UCSD-AML1 (cell line): ENCODE results near the gene HNRNPC.
"Not testable (repeated sequence)": the region's sequence is repeated elsewhere in the genome, so short reads cannot be mapped to it uniquely, and the experiment has no call there.

Source experiments
- DNase-seq: peaks from one replicate; lab custom pipeline; 2025; ENCODE audit not compliant: unreplicated experiment; lab: John Stamatoyannopoulos, UW

The HNRNPC gene

DNA sequence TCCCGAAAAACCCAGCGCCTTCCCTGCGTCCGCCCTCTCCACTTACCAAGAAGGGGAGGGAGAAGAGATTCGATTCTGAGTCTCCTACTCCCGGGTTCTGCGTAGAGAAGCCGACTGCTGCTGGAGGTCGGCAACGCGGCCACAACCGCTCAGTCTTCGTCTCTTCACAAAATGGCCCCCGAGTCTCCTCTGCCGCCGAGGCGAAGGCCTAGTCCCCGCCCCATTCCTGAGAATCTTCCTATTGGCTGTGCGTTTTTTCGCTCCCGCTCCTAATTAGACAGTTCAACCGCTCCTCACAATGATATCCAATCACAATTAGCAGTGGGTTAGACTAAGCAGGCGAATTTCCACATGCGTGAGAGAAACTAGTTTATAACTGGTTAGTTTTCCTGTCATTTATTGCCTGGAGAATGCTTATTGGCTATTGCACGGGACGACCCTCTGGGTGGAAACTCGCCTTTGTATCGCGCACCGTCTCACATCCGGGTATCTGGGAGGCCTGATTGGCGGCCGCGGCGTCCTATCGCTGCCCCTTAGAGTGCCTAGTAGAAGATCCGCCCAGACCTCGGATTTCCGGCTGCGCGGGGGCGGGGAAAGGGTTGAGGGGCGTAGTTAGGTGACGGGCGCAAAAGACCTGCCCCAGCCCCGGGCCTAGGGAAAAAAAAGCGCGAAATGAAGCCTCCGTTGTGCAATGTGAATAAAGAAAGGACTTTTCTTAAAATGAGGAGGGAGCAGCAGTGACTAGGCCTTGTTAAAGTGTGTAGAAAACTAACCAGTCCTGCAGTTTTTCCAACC, at the start of gene HNRNPC:
Gene HNRNPC (minus strand): TSS at position 191 of the 795 bp plus-strand sequence. CDS start 35,249 bp downstream, outside the sequence.
- DNase-seq = peak; percentile 100

DNA sequence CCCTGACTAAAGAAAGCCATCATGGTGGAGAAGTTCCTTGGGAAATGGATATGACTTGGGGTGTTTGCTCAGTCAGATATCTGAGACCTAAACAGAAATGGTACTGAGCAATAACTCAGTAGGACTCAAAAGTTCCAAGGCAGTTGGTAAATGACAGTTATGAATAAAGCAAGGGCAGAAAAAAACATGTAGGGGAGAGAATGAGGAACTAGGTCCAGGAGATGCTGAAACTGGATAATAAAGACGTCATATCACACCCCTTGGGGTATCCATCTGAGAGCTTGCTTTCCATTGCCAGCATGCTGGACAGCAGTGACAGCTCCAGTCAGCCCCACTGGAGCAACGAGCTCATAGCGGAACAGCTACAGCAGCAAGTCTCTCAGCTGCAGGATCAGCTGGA, 48.2 kb upstream of the HNRNPC start:
- no peak for DNase-seq

DNA sequence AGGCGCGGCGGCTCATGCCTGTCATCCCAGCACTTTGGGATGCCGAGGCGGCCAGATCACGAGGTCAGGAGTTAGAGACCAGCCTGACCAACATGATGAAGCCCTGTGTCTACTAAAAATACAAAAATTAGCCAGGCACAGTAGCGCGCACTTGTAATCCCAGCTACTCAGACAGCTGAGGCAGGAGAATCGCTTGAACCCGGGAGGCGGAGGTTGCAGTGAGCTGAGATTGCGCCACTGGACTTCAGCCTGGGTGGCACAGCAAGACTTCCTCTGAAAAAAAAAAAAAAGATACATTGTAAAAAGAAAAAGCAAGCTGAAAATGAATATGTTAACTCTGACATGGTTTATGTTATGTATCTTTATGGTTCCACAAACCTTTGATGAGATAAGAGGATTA, 44.3 kb upstream of the HNRNPC start:
- DNase-seq = no peak

DNA sequence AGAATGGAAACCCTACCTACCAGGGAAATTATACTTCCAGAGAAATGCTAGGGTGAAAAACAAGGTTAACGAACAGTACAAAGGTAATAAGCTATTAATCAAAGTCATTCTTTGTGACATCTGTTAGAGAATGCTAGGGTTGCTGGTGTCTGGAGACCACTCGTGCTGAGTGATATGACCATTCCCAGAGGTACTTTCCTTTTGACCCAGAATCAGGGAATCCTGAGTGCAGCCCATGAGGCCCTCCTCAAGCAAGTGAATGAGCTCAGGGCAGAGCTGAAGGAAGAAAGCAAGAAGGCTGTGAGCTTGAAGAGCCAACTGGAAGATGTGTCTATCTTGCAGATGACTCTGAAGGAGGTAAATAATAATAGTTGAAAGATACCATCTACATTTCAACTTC, 42.4 kb upstream of the HNRNPC start:
- no peak for DNase-seq

DNA sequence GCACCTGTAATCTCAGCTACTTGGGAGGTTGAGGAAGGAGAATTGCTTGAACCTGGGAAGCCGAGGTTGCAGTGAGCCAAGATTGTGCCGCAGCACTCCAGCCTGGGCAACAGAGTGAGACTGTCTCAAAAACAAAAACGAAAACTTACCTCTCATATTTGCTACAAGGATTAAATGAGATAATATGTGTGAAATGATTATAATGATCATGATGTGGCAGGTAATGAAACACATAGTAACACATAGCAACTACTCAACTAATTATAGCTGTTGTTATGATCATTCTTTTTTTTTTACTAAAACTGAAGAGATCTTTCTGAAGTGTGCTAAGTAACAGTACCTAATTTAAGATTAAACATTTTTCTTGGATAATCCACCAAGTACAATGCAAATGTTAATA, 40.7 kb upstream of the HNRNPC start:
- no peak for DNase-seq

DNA sequence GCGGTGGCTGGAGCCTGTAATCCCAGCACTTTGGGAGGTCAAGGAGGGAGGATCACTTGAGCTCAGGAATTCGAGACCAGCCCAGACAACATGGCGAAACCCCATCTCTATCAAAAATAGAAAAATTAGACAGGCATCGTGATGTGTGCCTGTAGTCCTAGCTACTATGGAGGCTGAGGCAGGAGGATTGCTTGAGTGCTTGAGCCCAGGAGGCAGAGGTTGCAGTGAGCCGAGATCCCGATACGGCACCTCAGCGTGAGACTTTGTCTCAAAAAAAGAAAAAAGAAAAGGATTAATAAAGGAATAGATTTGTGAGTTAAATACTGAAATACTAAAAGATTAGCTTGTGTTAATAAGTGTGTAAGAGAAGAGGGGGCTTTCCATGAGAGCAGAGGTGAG, 40.0 kb upstream of the HNRNPC start:
- no peak for DNase-seq

DNA sequence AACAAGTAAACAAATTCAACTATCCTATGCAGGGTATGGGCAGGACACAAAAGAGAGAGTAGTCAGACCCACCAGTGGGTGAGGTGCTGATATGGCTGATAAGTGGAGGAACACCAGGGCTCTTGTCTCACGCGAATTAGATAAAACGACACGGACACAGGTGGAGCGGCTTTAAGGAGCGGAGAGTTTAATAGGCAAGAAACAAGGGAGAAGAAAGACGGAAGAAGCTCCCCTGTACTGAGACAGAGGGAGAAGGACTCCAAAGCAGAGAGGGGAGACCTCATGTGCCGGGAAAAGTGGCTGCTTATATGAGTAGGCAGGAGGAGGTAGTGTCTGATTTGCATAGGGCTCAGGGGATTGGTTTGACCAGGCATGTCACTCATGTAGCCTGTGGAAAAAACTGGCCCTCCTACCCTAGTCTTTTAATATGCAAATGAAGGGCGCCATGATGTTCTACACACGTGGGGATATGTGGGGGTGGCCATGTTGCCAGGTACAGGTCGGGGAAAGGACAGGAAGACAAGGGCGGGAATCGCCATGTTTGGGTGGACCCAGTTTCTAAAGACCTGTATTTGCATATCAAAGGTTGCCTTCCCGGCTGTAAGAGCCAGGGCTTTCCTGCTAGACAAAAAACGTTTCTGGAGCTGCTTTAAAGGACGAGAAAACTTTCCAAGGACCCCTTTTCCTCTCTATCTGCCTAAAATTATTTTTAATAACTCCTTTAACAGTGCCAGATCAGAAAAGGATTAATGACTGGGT, 39.4 kb upstream of the HNRNPC start:
- peak; percentile 26 for DNase-seq

DNA sequence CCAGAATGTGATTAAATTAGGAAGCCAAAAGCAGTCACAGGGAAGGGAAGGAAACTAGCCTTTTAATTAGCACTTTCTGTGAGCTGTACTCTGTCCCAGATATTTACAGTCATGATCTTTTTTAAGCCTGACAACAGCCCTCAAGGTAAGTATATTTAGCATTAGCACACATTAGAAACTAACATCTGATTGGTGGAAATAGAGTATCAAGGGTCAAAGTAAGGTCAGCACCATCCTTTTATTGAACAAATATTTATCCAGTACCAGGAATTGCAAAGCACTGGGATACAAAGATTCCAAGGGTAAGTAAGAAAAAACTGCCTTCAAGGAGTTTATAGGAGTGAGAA, 38.9 kb upstream of the HNRNPC start:
- DNase-seq = no peak

DNA sequence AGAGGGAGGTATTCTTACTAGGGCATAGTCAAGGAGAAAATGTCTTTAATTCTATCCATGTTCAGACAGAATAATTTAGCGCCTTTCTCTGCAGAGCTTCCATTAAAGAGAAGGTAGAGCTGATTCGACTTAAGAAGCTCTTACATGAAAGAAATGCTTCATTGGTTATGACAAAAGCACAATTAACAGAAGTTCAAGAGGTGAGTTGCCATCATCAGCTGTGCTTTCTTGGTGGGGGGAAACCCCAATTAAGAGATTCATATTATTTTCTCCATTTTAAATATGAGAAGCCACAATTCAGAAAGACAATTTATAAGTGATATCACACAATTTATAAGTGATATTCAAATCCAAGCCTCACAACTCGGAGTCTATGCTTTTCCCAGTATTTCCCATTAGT, 38.4 kb upstream of the HNRNPC start:
- DNase-seq = no peak

DNA sequence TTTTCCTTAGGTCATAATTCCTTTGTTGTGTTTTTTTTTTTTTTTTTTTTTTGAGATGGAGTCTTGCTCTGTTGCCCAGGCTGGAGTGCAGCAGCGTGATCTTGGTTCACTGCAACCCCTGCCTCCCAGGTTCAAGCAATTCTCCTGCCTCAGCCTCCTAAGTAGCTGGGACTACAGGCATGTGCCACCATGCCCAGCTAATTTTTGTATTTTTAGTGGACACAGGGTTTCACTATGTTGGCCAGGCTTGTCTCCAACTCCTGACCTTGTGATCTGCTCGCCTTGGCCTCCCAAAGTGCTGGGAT, 33.5 kb upstream of the HNRNPC start:
- not testable (repeated sequence) for DNase-seq

DNA sequence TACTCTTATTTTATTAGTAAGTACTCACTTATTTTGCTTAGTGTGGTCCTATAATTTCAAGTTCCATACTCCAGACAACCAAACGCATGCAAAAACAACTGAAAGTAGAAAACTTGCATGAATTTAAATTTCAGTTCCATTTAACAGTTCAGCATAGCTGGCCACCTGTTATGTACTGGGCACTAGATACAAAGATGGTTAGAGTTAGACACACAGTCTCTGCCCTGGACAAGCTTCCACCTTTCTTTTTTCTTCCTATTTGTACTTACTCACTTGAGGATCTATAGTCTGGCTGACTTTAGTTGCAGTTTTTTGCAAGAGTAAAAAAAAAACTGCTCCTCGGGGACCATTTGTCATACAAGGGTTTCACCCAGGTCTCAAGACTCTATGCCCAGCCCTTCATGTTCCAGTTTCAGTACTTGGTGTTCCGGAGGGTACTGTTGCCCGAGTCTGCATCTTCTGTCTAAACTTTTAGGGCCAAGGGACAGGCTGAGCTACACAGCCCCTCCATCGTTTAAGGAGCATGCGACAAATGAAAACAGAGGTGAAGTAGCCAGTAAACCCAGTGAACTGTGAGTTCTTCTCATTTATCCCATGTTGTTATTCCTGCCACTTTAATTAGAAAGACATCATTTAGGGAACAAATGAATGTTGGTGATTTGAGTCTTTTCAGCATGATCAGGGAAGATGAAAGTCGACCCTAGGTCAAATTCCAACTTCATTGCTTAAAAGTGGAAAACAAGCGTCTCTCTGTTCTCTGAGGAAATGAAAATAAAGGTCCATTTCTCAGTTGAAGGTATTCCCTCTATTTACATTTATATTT, 33.0 kb upstream of the HNRNPC start:
- DNase-seq = no peak

DNA sequence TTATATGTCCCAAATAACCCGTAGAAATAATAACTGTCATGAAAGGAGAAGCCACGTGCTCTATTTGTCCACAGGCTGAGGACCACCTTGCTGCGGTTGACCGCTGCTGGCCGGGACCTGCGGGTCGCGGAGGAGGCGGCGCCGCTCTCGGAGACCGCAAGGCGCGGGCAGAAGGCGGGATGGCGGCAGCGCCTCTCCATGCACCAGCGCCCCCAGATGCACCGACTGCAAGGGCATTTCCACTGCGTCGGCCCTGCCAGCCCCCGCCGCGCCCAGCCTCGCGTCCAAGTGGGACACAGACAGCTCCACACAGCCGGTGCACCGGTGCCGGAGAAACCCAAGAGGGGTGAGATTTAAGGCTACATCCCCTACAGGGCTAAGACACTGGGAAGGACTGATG, 31.6 kb upstream of the HNRNPC start:
- peak; percentile 13 for DNase-seq

DNA sequence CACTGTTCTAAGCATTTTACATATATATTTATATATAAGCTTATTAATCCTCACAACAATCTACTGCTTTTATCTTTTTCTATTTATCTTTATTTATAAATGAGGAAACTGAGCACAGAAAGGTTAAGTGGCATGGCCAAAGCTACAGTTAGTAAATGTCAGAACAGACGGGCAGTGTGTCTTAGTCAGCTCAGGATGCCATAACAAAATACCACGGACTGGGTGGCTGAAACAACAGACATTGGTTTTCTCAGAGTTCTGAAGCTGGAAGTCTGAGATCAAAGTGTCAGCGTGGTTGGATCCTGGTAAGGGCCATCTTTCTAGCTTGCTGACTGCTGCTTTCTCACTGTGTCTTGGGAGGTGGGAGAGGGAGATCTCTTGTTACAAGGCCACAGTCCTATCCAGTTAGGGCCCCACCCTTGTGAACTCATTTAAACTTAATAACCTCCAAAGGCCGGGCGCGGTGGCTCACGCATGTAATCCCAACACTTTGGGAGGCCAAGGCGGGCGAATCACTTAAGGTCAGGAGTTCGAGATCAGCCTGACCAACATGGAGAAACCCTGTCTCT, 30.4 kb upstream of the HNRNPC start:
- no peak for DNase-seq

DNA sequence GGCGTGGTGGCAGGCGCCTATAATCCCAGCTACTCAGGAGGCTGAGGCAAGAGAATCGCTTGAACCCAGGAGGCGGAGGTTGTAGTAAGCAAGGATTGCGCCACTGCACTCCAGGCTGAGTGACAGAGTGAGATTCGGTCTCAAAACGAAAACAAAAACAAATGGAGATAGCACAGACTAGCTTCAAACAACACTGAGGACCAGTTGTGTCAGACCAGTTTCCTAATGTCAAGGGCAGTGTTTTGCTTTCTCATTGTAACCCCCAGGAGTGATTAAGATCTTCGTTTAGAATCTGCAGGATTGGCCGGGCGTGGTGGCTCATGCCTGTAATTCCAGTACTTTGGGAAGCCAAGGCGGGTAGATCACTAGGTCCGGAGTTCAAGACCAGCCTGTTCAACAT, 29.1 kb upstream of the HNRNPC start:
- DNase-seq = no peak

DNA sequence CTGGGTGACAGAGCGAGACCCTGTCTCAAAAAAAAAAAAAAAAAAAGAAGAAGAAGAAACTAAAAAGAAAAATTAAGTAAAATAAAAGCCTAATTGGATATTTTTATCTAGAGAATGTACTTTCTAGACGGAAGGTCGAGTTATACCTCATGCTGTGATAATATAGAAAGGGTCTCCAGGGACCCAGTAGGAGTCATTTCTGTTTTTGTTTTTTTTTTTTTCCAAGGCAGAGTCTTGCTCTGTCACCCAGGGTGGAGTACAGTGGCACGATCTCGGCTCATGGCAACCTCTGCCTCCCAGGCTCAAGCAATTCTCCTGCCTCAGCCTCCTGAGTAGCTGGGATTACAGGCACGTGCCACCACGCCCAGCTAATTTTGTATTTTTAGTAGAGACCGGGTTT, 24.8 kb upstream of the HNRNPC start:
- DNase-seq = not testable (repeated sequence)

DNA sequence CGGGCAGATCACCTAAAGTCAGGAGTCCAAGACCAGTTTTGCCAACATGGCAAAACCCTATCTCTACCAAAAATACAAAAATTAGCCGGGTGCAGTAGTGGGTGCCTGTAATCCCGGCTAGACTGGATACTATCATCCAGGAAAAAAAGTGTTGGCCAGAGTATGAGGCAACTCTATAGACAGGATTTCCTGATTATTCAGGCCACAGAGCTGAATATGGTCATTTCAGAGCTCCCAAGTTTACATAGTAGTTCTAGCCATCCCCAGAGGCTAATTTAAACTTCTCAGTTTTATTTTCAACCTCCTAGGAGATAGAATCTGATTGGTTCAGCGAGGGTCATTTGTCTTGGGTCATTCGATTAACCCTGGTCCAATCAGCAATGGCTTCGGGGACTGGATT, 17.9 kb upstream of the HNRNPC start:
- DNase-seq = no peak

DNA sequence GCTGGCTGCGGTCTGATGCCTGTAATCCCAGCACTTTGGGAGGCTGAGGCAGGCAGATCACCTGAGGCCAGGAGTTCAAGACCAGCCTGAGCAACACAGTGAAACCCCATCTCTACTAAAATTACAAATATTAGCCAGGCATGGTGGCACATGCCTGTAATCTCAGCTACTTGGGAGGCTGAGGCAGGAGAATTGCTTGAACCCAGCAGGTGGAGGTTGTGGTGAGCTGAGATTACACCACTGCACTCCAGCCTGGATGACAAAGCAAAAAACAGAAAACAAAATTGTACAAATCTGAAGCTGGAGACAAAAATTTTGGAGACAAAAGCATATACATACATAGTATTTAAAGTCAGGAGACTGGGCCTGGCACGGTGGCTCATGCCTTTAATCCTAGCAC, 17.3 kb upstream of the HNRNPC start:
- not testable (repeated sequence) for DNase-seq

DNA sequence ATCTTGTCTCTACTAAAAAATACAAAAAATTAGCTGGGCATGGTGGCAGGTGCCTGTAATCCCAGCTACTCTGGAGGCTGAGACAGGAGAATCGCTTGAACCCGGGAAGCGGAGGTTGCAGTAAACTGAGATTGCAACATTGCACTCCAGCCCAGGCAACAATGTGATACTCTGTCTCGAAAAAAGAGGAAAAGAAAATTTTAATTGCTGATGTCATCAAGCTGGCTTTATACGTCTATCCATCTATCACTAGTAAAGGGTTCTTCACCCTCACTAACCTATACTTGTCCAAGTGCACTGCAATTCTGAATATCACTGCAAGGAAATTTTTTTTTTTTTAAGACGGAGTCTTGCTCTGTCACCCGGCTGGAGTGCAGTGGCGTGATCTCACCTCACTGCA, 12.7 kb upstream of the HNRNPC start:
- not testable (repeated sequence) for DNase-seq

DNA sequence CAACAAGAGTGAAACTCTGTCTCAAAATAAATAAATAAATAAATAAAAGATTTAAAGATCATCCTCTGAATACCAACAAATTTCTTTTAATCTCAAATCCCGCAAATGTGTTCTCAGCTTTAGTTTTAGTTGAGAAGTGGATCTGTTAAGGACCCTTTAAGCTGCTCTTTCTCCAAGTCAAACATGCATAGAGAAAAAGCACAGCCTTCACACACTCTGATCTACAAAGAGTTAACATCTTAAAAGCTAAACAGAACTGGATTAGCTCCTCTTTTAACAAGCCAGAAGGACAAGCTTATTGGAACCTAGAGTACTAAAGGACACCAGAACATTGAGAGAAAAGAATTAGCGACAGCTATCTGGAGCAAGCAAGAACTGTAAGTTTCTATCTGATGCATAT, 10.5 kb upstream of the HNRNPC start, which contains the start of gene RPGRIP1:
Gene RPGRIP1 (plus strand): TSS at position 301 of the 400 bp plus-strand sequence. CDS start 7,894 bp downstream, outside the sequence.
- no peak for DNase-seq

DNA sequence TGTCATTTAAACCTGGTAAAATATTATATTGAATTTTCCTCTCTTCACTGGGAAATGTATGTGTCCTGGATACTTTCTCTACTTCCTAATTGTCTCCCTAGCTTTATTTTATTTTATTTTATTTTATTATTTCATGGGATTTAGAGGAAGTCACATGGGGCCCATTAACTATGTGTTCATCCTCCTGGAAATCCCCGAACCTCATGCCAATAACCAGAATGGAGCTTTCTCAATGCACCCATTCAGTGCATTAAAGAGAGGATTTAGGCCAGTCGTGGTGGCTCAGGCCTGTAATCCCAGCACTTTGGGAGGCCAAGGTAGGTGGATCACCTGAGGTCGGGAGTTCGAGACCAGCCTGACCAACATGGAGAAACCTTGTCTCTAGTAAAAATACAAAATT, 9.4 kb upstream of the HNRNPC start:
- DNase-seq = no peak

DNA sequence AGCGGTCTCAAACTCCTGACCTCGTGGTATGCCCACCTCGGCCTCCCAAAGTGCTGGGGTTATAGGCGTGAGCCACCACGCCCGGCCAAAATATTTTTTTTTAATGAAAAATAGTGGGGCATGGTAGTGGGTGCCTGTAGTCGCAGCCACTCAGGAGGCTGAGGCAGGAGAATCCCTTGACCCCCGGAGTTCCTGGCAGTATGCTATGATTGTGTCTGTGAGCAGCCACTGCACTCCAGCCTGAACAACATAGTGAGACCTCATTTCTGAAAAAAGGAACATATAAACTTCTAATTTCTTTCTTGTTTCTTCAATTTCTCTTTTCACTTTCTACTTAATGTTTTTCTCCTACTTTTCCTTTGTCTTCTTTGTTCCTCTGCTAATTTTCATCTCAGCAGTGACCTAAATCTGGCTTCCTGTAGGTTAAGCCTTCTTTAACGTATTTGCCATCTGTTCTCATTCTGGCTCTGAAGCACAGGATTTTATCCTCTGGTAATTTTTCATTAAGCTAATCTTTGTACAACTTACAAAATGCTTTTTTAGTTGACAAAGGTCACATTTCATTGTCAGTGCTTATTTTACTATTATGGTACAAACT, 6.1 kb upstream of the HNRNPC start:
- DNase-seq = no peak
